ENCODE measurements around the gene PAK1IP1. TPM values are rescaled to one million over a fixed set of nuclear protein-coding genes. Genes with fewer than 3 reads are reported as not detected.

The PAK1IP1 gene
- total and polyA plus RNA-seq, 10 of the 15 experiments (the other 5 are each of a cell fraction or from before 2014, with no cell fraction given) = 26.0 to 98.5 (median 47.8) TPM

GRCh38 chr6:10655508-10656055 is 39.2 kb upstream of the PAK1IP1 start:
- no TSS peak for BruUV-seq (replicated peaks)
- peak; percentile 23 for FAIRE-seq
- H3K9ac ChIP-seq (ENCODE audit: control insufficient read depth, insufficient read depth, low read length) = no peak overlapping the region

More at GRCh38 chr6:10655508-10656055, 39.2 kb upstream of the PAK1IP1 start:
- Histone ChIP-seq H3K79me2 (ENCODE audit: control insufficient read depth, insufficient read depth, low read length) (no peaks in the 10 kb centered on the region), H3K4me3 (no peak overlapping the region), H2AFZ (ENCODE audit: control insufficient read depth, low read depth, low read length) (peak overlapping the region; percentile 58), H3K27me3 (replicated peaks in 1 of 2; ENCODE audit: control insufficient read depth in 2 of 2, insufficient read depth in 2 of 2, low read length in 1 of 2) (no peaks in the 10 kb centered on the region), H3K4me1 (ENCODE audit: control insufficient read depth, insufficient read depth, low read length) (0 out of 2 replicates have a peak, but pooled peaks cover 4% of the 10 kb centered on the region), H4K20me1 (ENCODE audit: control insufficient read depth, insufficient read depth) (no peaks in the 10 kb centered on the region), H3K36me3 (ENCODE audit: control insufficient read depth in 2 of 2, insufficient read depth in 2 of 2, low read length in 1 of 2) (no peaks in the 10 kb centered on the region), H3K27ac (ENCODE audit: control insufficient read depth, insufficient read depth) (no peak overlapping the region), H3K4me2 (ENCODE audit: control insufficient read depth, insufficient read depth) (peak overlapping the region; percentile 31), H3K9me3 (replicated peaks; ENCODE audit: control insufficient read depth, insufficient read depth, low read length) (no peaks in the 10 kb centered on the region)
- CTCF ChIA-PET = no interaction called here
- in situ Hi-C loops (cut with MboI) (no loop called here), intact Hi-C loops (cut with micrococcal nuclease; ENCODE audit: unreplicated experiment) (no loop called here)
- DNase-seq (ENCODE audit: low read depth, low spot score) = peak; percentile 20
- TF ChIP-seq IKZF2 (IDR thresholded peaks at IDR 0.05) (peak in 1 of 2 experiments; percentile 47; a peak in 1 of 4 replicates), SIN3A (IDR thresholded peaks at IDR 0.05; ENCODE audit: low read depth, low read length) (no peak), TCF12 (IDR thresholded peaks at IDR 0.05; ENCODE audit: low read depth, low read length) (no peak), MAX (IDR thresholded peaks at IDR 0.05; ENCODE audit: low read depth, low read length) (no peak), BHLHE40 (IDR thresholded peaks at IDR 0.05; ENCODE audit: borderline replicate concordance in 1 of 2, low read depth in 2 of 2, low read length in 1 of 2) (no peak), CBFB (IDR thresholded peaks at IDR 0.05; ENCODE audit: low read depth) (no peak), IRF5 (IDR thresholded peaks at IDR 0.05; ENCODE audit: borderline replicate concordance) (no peak), RUNX3 (IDR thresholded peaks at IDR 0.05; ENCODE audit: low read length) (peak; percentile 46; the same call in 1 of the 2 replicates), MYB (IDR thresholded peaks at IDR 0.05; ENCODE audit: borderline replicate concordance, low read depth, low read length) (no peak), BACH1 (IDR thresholded peaks at IDR 0.05; ENCODE audit: borderline replicate concordance) (no peak), IRF4 (IDR thresholded peaks at IDR 0.05; ENCODE audit: low read depth, low read length) (no peak), SMAD5 (IDR thresholded peaks at IDR 0.05; ENCODE audit: low read depth) (no peak), NRF1 (conservative IDR thresholded peaks at IDR 0.05; ENCODE audit: low read depth, low read length) (no peak)
- SMC1A ChIA-PET (ENCODE audit: uncharacterized antibody, unreplicated experiment) = interaction anchor here (1.4 kb wide), 1 partner anchor 12 kb away, joined by 3 read pairs; no protein-coding TSS in a partner anchor
- RAD21 ChIA-PET (ENCODE audit: unreplicated experiment) = interaction anchor here (1.1 kb wide), 2 partner anchors 11 to 130 kb away, joined by 3 read pairs; no protein-coding TSS in a partner anchor
- 11% methylated on average over 12 of the region's 12 CpGs for WGBS (ENCODE audit: insufficient coverage, insufficient replicate concordance, low lambda C conversion rate, missing lambda C conversion rate)
- POLR2A ChIA-PET = interaction anchor here (0.7 kb wide), 1 partner anchor 87 kb away, joined by 4 read pairs; no protein-coding TSS in a partner anchor
- peak; percentile 64 for ATAC-seq

Measured in GM12878 (cell line).